Mammary epithelial cell (primary cell): Measurements from ENCODE around the gene PCSK1.

ENCODE experiments used
- EZH2 ChIP-seq: IDR thresholded peaks from 2 replicates; pipeline ENCODE4 v1.6.1; 2012; ENCODE audit warnings: low read length, inconsistent platforms, borderline replicate concordance
- TF ChIP-seq, protein P1 (sequence below), 2 donors: IDR thresholded peaks in 1 of 2; conservative IDR thresholded peaks in 1 of 2; 2 replicates each; pipeline ENCODE4 v1.5.1; 2011 to 2012; ENCODE audit warnings: inconsistent platforms in 2 of 2, low read length in 2 of 2, mild to moderate bottlenecking in 2 of 2, control low read depth in 1 of 2, low read depth in 1 of 2; ENCODE audit not compliant: insufficient read depth in 1 of 2; ENCODE audit errors: extremely low read depth in 1 of 2

- TF ChIP-seq, protein P1, sequence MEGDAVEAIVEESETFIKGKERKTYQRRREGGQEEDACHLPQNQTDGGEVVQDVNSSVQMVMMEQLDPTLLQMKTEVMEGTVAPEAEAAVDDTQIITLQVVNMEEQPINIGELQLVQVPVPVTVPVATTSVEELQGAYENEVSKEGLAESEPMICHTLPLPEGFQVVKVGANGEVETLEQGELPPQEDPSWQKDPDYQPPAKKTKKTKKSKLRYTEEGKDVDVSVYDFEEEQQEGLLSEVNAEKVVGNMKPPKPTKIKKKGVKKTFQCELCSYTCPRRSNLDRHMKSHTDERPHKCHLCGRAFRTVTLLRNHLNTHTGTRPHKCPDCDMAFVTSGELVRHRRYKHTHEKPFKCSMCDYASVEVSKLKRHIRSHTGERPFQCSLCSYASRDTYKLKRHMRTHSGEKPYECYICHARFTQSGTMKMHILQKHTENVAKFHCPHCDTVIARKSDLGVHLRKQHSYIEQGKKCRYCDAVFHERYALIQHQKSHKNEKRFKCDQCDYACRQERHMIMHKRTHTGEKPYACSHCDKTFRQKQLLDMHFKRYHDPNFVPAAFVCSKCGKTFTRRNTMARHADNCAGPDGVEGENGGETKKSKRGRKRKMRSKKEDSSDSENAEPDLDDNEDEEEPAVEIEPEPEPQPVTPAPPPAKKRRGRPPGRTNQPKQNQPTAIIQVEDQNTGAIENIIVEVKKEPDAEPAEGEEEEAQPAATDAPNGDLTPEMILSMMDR (conservative IDR thresholded peaks at IDR 0.05 in 1 of 2, IDR thresholded peaks at IDR 0.05 in 1 of 2; ENCODE audit: extremely low read depth in 1 of 2, insufficient read depth in 1 of 2, low read depth in 1 of 2, low read length in 2 of 2): no peak
- no peak for TF ChIP-seq EZH2
These were observed 36.2 kb downstream of the PCSK1 start for GRCh38 chr5:96396878-96397277.
